Midbrain (tissue), 1 donor: ENCODE results near the gene ESRP2.

Source experiments
- DNase-seq: peaks from one replicate; lab custom pipeline; 2025; lab: John Stamatoyannopoulos, UW

The ESRP2 gene

GRCh38 chr16:68237243-68238028, 1.5 kb upstream of the ESRP2 start:
- DNase-seq, result peak; percentile 94

DNA sequence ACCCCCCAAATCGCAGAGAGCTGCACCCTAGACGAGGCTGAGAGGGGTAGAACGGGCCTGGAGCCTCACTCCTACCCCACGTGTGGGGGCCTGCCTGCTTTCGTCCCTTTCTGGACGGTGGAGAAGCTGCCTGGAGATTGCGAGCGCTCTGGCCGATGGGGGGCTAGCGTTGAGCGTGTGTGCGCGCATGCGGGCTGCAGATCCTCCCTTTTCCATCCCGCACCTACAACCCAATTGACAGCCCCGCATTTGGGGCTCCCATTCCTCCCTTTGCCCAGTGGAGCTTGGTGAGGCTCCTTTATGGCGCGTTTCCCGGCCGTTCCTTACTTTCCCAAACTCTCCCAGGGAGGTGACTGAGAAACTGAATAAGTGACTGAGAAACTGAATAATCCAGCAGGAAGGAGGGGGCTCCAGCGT, 907 bp upstream of the ESRP2 start:
- no peak for DNase-seq

GRCh38 chr16:68236137-68236825, 354 bp upstream of the ESRP2 start:
- no peak for DNase-seq

DNA sequence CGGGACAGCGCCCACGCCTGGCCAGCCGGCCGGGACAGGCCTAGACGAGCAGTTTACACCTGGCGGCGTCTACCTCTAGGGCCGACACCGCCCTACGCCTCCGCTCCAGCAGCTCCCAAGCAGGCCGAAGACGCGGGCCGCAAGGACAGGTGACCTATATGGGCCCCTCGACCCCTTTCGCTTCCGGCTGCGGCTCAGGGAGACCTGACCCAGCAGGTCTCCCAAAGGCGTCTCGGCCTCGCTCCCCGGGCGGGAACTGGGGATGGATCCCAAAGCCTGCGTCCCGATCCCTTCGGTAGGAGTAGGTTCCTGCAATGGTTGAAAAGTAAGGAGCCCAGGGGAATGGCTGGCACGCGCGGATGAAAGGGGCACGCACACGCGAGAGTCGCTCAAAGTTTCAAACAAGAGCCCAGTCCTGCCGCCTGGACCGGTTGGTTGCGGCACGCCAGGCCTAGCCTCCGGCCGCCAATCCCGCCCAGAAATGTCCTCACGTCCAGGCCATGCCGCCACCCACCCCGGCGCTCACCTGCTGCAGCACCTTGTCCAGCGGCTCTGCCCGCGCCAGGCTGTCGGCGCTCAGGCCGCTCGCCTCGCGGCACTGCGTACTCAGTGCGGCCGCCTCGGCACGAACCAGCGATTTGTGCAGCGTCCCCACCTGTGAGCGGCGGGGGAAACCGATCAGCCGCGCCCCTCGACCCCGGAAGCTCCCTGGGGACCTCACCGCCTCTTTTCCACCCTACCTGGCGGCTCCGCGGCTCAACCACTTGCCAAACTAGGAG, 630 bp downstream of the ESRP2 start:
- no peak for DNase-seq

DNA sequence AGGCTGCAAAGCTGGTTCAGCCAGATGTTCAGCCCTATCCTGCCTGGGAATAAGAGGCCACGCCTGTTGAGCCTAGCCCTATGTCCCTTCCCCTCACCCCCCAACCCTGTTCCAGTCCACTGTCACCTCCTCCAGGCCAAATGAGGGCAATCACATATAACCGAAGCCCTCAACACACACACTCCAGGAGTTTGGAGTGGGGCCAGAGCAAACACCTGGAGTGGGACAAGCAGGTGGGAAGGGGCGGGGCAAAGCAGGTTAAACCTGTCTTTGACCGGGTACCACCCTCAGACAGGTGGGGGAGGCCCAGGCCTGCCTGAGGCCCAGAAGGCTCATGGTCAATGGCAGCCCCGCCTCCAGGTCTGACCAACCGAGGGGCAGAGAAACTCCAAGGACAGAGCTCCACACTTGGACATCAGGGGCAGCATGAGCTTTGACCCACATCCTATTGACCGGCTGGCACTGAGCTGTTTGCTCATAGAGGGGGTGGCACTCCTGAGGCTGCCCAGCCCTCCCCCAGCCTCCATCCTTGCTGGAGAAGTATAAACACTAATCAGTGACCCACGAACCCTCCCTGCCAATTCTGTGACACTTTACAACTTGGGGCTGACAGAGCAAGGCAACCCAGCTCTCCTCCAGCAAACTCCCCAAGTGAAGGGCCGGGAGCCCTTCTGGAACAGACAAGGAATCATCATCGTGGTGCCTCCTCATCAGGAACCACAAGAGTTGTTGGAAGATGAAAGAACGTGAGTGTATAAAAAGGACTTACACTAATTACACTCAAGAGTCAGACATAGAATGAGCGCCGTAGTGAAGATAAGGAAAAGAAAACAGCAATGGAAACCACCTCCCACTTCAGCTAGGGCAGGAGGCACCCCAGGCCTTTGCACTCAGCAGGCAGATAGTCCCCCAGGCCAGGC, 1.5 kb downstream of the ESRP2 start:
- no peak for DNase-seq

GRCh38 chr16:68233835-68234187, 2.1 kb downstream of the ESRP2 start:
- DNase-seq, result no peak

DNA sequence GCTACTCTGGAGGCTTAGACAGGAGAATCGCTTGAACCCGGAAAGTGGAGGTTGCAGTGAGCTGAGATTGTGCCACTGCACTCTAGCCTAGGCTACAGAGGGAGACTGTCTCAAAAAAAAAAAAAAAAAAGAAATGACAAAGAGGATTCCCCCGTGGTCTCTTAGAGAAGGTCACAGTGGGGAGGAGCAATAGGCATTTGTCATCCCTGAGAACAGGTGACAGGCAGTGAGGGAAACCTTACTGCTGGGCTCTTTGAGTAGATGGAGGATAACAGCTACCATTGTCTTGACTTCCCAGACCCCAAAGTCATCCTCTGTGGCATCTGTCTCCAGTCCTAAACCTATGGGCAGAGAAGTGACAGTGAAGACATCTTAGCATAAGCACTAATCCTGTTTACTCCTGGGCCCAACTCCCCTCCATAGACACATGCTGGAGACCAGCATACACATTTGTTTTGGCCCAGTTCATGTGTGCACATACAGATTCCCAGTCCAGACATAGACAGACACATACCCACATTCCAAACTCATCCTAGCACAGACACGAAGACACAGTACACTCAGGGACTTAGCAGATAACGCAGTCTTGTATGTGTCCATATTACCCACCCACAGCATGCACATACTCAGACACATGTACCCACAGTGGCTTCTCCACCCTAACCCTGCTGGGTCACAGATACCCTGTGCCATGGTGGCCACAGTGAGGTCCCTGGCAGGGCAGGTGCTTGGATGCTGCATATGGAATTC, 2.7 kb downstream of the ESRP2 start:
- no peak for DNase-seq

- no peak for DNase-seq
These were observed 3.6 kb downstream of the ESRP2 start for GRCh38 chr16:68232335-68232734.

DNA sequence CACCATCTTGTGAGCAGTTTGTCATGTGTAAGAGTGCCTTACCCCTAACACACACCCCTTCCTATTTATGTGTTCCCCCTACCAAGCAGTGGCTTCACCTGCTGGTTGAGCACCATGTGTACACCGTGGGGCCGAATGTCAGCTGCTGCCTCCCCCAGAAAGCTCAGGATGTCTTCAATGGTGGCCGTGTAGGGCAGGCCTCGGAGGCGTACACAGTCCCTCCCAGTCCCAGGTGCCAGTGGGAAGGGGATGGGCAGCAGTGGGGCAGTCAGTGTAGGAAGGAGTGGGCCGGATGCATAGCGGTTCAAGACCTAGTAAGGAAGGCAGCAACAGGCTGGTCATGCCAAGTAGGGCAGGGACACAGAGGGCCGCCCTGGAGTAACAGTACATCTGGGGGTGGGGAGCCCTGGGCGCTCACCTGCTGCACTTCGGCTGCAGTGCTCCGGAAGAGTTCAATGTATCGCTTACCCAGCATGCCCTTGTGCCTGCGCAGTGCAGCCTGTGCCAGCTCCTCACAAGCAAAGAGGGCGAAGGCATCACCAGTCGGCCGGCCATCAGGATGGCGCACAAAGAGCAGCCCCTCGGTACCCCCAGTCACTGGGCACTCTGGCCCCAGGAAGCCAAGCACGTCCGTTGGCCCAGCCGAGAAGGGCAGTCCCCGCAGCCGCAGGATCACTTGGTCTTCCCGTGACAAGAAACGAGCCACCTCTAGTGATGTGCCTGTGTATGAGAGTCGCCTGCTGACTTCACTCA, 4.4 kb downstream of the ESRP2 start:
- no peak for DNase-seq

DNA sequence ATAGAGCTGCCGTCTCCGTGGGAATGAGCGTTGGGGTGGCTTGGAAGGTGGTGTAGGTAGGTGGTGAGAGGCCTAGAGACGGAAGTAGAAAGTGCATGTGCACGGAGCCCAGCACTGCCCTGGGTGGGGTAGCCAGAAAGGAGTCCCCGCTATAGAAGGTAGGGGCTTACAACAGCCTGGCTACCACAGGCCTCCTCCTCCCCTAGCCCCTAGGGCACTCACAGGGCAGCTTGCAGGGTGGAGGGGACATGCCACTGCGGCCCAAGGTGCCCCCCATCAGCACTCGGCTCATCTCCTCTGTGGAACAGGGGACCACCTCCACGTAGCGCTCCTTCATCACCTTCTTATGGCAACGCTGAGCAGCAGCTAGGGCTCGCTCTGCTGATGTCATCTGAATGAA, 5.0 kb downstream of the ESRP2 start:
- no peak for DNase-seq

DNA sequence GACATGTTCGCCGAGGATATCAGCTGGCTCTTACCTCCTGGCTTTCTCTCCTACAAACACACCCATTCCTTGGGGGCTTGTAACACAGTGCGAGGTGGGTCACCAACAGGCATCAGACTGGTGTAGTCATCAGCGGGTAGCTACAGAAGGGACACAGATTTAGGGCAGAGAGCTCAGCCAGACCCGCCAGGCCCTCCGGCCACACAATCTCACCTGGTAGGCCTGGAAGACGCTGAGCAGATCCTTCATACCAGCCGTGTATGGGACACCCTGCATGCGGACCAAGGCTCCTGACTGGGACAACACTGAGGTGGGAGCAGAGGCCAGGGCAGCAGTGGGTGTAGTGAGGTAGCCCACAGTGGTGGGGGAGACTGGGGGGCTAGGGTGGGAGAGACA, 5.8 kb downstream of the ESRP2 start:
- no peak for DNase-seq

DNA sequence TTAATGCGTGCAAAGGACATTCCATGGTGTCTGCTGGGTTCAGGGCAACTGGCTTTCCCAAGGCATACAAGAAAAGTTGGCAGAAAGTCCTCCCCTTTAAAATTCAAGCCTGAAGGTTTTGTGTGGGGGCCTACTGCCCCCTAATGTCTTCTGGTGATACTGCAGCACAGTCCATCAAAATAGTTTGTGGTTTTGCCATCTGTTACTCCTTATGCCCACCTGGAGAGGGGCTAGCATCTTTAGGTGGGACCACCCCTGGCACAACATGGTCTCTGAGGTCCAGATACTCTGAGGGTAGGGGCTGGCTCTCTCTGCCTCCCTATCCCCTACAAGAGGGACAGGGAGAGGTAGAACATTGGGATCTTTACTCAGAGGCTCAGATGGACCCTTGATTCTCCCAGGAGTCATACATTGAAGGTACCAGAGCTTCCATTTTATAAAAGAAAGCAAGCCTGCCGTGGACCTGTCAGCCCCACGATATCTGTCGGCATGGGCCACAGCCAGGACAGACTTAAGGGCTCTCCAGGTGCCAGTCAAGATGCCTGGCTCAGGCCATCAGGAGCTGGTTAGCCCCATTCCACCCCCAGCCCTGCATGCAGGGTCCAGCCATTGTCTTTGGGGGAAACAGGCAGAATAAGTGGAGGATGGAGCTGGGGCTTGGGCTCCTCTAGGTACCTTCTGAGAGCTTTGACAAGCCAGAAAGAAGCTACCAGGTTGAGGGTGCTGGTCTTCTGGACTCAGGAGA, 6.3 kb downstream of the ESRP2 start:
- DNase-seq, result peak; percentile 75

DNA sequence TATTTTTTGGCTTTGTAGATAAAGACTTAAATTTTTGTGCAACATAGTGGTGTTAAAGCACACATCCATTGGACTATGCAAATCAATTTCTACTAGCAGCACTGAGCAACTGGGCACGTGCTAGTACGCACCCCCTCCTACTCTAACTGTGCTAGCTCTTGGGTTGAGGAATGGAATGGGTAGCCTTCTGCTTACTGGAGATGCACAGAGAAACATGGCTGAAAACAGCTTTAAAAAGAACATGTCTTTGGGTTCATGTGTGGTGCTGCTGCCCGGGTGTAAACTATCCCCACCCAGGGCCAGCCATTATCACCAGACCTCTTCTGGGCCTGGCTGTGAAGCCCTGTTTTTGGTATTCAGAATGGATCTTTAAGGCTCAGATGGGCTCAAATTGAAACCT, 7.3 kb downstream of the ESRP2 start:
- no peak for DNase-seq

DNA sequence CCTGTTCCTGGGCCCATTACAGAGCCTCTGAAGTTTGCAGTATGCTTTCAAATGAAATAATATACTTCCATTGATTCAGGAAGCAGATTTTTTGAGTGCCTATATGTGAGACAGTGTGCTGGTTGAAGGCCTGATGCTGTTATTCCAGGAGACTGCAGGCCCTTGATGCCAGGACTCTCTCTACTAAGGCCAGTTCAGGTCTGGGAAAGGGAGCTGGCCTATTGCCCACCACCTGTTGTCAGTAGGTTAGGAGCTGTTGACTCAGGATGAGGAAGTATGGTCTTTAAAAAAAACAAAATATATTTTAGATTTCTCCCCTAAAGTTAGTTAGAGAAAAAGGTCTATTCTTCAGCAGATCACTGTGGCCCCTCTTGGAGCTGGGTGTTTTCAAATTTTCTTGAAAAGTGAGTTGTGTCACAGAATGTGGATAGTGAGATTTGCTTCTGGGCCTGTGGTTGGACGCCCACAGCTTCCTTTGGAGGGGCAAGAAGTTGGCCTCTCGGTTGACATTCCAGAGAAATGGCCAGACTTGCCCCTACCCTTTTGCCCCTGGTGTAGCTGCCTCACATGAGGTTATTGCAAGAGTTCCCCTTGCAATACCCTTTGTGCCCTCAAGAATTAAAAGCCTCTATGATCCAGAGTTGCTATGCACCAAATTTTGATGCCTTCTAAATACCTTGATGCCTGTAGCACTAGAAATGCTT, 7.9 kb downstream of the ESRP2 start:
- no peak for DNase-seq

GRCh38 chr16:68227183-68227793, 8.6 kb downstream of the ESRP2 start:
- DNase-seq, result no peak

DNA sequence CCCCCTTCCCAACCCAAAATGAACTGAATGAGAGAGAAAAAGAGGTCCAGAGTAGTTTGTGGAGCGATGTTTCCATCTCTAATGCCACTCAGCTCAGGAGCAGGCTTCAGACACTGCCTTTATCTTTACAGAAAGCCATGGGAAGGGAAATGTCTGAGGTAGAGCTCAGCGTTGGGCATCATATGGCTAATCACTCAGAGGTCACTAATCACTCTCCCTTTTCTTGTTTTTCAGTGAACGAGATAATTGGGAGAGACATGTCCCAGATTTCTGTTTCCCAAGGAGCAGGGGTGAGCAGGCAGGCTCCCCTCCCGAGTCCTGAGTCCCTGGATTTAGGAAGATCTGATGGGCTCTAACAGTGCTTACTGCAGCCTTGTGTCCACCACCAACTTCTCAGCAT, 9.8 kb downstream of the ESRP2 start:
- no peak for DNase-seq

GRCh38 chr16:68223072-68223471, 12.9 kb downstream of the ESRP2 start:
- DNase-seq, result no peak

DNA sequence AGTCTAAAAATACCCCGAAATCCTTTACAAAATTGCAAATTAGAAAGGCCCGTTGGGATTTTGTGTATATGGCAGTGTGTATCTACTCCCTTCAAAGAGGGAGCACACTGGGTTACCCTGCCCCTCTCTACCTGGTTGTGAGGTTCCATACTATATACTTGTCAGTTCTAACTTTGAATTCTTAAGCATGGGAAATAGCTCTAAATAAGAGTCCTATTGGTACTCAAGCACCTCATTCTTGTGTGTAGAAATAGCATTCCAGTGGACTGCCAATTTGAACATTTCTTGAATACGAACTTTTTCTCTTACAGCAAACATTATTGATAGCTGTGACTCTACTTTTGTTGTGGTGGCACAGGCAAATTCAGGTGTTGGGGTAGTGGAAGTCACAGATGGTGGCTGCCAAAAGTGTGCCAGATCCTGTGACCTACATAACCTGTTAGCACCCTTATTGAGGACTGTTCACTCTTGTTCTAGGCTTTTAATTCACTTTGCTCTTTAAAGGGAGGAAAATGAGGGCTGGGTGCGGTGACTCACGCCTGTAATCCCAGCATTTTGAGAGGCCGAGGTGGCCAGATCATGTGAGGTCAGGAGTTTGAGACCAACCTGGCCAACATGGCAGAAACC, 16.1 kb downstream of the ESRP2 start:
- DNase-seq, result no peak
